ENCODE measurements around the gene HRH3. TPM values are rescaled to one million over a fixed set of nuclear protein-coding genes. Genes with fewer than 3 reads are reported as not detected.

HRH3 gene
- total RNA-seq, 1 donor from 2014 or later: not detected

DNA sequence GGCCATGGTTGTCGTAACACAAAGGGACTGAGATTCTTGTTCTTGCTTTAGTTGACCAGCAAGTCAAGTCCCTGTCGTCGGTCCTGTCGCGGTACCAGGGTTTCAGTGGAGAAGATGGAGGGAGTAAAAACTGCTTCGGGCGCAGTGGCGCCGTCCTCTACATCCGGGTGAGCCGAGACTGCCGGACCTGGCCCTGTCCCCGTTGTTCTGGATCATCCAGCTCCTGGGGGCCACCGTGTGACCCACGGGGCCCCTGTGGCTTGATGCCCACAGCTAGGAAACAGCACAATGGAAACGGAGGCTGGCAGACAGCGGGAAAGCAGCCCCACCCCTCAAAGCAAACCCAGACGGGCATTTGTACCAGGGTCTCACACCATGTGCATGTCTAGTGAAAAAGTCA, 22.3 kb downstream of the HRH3 start:
- Mint-ChIP-seq H3K4me1 (no peaks in the 10 kb centered on the region), H3K27me3 (ENCODE audit: low read depth) (no peaks in the 10 kb centered on the region), H3K36me3 (peaks cover 28% of the 10 kb centered on the region), H3K9me3 (no peaks in the 10 kb centered on the region), H3K27ac (no peak overlapping the region), H3K4me3 (no peak overlapping the region)
- no peak for TF ChIP-seq CTCF (IDR thresholded peaks at IDR 0.05; ENCODE audit: unreplicated experiment)
- DNase-seq (ENCODE audit: low spot score in 2 of 2, unreplicated experiment in 2 of 2): no peak

DNA sequence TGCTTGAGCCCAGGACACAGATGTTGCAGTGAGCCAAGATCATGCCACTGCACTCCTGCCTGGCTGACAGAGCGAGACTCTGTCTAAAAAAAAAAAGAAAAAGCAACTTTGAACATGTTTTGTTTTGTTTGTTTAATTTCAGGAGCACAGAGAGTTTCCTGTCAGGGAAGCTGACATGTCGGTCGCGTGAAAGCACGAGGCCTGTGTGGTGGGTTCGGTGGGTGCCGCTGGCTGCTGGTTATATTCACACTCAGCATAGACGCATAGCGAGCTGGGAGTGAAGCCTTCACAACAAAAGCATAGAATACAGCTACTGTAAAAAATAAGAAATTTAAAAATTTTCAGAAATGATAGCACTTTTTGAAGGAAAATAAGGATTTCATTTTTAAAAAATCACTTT, 22.8 kb downstream of the HRH3 start:
- Mint-ChIP-seq H3K4me3 (no peak overlapping the region), H3K4me1 (no peaks in the 10 kb centered on the region), H3K27me3 (ENCODE audit: low read depth) (no peaks in the 10 kb centered on the region), H3K27ac (no peak overlapping the region), H3K36me3 (peaks cover 28% of the 10 kb centered on the region), H3K9me3 (no peaks in the 10 kb centered on the region)
- TF ChIP-seq CTCF (IDR thresholded peaks at IDR 0.05; ENCODE audit: unreplicated experiment): no peak
- DNase-seq (ENCODE audit: low spot score in 2 of 2, unreplicated experiment in 2 of 2): no peak

DNA sequence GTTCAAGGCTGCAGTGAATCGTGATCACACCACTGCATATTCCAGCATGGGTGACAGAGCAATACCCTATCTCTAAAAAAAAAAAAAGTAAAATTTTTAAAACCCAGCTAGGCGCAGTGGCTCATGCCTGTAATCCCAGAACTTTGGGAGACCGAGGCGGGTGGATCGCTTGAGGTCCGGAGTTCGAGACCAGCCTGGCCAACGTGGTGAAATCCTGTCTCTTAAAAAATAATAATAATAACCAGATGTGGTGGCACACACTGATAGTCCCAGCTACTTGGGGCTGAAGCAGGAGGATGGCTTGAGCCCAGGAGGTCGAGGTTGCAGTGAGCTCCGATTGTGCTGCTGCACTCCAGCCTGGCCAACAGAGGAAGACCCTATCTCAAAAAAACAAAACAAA, 23.8 kb downstream of the HRH3 start:
- no peak for TF ChIP-seq CTCF (IDR thresholded peaks at IDR 0.05; ENCODE audit: unreplicated experiment)
- no peaks in the 10 kb centered on the region for H3K4me1 Mint-ChIP-seq
- H3K27ac Mint-ChIP-seq: no peak overlapping the region
- peaks cover 25% of the 10 kb centered on the region for H3K36me3 Mint-ChIP-seq
- H3K9me3 Mint-ChIP-seq: no peaks in the 10 kb centered on the region
- DNase-seq (ENCODE audit: low spot score in 2 of 2, unreplicated experiment in 2 of 2): no peak
- H3K27me3 Mint-ChIP-seq (ENCODE audit: low read depth): no peaks in the 10 kb centered on the region
- H3K4me3 Mint-ChIP-seq: no peak overlapping the region

GRCh38 chr20:62195736-62196135, 24.3 kb downstream of the HRH3 start:
- peaks cover 22% of the 10 kb centered on the region for H3K36me3 Mint-ChIP-seq
- H3K4me1 Mint-ChIP-seq: no peaks in the 10 kb centered on the region
- DNase-seq (ENCODE audit: low spot score in 2 of 2, unreplicated experiment in 2 of 2): no peak

GRCh38 chr20:62195075-62195405, 25.0 kb downstream of the HRH3 start:
- Mint-ChIP-seq H3K9me3 (no peaks in the 10 kb centered on the region), H3K27me3 (ENCODE audit: low read depth) (no peaks in the 10 kb centered on the region), H3K4me3 (no peak overlapping the region), H3K4me1 (no peaks in the 10 kb centered on the region), H3K27ac (no peak overlapping the region), H3K36me3 (peaks cover 17% of the 10 kb centered on the region)
- TF ChIP-seq CTCF (IDR thresholded peaks at IDR 0.05; ENCODE audit: unreplicated experiment): no peak
- DNase-seq (ENCODE audit: low spot score in 2 of 2, unreplicated experiment in 2 of 2): no peak

More at GRCh38 chr20:62195736-62196135, 24.3 kb downstream of the HRH3 start:
- no peaks in the 10 kb centered on the region for H3K27me3 Mint-ChIP-seq (ENCODE audit: low read depth)
- no peak for TF ChIP-seq CTCF (IDR thresholded peaks at IDR 0.05; ENCODE audit: unreplicated experiment)
- H3K27ac Mint-ChIP-seq: no peak overlapping the region
- H3K4me3 Mint-ChIP-seq: no peak overlapping the region
- no peaks in the 10 kb centered on the region for H3K9me3 Mint-ChIP-seq
